Umbilical cord (tissue), 2 donors: Measurements from ENCODE around the gene CLASP1. TPM values are rescaled to one million over a fixed set of nuclear protein-coding genes. Genes with fewer than 3 reads are reported as not detected.
A peak's percentile ranks its signal among the peaks of the same experiment; 100 is the strongest.
"Not testable (repeated sequence)": the region's sequence is repeated elsewhere in the genome, so short reads cannot be mapped to it uniquely, and the experiment has no call there.

Source experiments
- DNase-seq: peaks from one replicate; pipeline ENCODE4 v3.0.0-alpha.2; 2015; ENCODE audit warnings: low spot score
- total RNA-seq: library from RNA; depleted of rRNA; stranded (reverse); fragments of >200 nt; gene quantifications from one replicate; pipeline ENCODE4 v1.2.3, GENCODE V29; 2014; ENCODE audit warnings: low replicate concordance; ENCODE audit not compliant: insufficient read depth

The CLASP1 gene
- total RNA-seq, 1 donor from 2014 or later, result 38.8 TPM

DNA sequence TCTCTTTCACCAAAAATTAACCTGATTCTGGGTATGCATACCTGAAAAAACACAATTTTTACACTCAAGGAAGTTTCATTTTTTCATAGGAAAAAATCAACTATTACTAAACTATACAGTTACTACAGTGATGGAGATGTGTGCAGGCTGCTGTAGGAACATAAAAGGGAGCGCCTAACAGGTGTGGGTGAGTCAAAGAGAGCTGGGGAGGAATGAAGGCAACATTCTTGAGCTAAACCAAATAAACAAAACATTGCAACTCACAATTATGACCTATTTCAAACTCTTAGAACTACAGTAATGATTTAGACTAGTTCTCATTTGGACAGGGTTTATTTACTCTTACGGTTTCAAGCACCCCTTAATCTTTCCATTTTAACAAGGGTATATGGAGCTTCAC lies 13.4 kb upstream of the CLASP1 start:
- DNase-seq, result no peak

DNA sequence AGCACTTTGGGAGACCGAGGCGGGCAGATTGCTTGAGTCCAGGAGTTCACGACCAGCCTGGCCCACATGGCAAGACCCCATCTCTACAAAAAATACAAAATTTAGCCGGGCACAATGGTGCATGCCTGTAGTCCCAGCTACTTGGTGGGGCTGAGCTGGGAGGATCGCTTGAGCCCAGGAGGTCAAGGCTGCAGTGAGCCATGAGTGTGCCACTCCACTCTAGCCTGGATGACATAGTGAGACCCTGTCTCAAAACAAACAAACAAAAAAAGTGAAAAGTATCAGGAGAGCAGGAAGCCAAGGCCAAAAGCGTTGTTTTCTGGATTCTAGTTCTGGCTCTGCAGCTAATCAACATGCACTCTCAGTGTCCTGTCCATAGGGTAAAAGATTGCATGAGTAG lies 10.7 kb upstream of the CLASP1 start:
- DNase-seq, result no peak

DNA sequence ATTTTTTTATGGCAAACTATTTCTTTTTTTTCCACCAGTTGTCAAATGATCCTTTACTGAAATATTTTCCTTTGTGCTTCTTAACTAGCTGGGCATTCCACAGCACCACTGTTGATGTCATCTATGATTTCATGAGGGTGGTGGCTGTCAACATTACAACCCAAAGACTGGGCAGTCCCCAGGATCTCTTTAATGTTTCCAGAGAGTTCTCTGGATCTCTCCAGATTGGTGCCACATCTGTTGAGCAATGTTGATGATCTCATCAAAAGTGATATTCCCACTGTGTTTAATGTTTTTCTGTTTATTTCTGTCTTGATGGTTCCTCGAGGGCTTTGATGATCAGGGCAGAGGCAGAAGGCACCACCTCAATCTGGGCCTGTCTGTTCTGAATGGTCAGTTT lies 9.1 kb upstream of the CLASP1 start:
- DNase-seq, result not testable (repeated sequence)

DNA sequence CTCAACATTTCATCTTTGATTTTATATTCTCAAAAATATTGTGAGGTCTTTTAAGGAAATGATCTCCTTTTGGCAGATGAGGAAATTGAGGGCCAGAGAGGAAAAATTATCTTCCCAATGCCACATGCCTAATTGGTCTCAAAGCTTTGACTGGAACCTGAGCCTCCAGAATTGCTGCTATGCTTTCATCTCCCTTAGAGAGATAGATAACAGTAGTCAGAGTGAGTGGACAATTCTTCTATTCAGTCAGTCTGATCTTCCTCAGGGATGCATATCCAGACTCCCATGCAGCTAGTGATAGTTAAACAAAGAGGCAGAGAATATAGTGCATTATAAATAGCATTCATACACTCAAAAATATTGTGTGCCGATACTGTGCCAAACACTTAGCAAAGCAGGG lies 3.8 kb upstream of the CLASP1 start:
- no peak for DNase-seq

DNA sequence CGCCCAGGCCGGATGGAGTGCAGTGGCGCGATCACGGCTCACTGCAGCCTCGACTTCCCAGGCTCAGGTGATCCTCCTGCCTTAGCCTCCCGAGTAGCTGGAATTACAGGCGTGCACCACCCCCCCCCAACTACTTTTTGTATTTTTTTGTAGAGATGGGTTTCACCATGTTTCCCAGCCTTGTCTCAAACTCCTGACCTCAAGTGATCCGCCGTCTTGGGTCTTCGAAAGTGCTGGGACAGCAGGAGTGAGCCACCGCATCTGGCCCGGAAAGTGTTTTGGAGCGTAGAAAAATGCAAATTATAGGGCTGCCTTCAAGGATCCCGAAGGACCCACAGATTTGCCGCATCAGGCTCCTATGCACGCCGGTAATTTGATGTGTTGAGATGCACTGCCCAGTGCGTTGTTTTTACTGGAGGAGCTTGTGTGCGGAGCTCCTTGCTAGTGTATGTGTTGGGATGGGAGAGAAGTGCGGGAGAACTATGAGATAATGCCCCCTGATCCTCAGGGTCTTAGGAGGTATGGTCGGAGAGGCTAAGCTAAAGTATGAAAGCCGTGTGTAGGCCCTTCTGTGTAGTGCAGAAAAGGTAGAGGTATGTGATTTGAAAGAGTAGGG lies 1.2 kb upstream of the CLASP1 start:
- peak; percentile 2 for DNase-seq

DNA sequence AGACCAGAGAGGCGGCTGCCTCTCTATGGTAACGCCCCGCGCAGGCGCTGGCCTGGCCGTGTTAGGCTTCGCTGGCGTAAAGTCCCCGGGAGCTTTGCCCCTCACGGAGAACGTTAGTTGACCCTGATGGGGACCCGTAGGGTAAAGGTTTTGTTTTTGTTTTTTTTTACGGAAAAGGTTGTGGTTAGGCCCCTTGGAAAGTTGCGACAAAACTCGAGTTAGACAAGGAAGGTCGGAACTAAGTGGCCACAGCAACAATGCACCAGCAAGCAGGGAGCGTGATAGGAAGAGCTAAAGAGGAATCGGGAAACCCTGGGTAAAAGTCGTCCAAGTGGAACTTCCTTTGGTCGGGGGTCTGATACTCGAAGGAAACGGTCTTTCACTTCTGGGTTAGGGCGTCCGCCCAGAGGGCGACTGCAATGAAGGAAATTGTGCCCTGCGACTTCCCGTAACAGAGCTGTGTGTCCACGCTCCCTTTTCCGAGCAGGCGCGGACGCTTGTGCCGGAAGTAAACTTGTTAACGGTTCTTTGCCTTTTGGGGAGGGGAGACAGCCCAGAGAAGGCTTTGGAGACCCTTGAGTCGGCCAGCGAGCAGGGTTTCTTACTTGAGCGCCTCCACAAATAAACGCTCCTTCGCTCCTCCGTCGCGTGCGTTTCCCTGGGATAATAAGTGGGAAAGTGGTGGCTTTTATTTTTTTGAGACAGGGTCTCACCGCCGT lies 493 bp upstream of the CLASP1 start:
- peak; percentile 99 for DNase-seq

DNA sequence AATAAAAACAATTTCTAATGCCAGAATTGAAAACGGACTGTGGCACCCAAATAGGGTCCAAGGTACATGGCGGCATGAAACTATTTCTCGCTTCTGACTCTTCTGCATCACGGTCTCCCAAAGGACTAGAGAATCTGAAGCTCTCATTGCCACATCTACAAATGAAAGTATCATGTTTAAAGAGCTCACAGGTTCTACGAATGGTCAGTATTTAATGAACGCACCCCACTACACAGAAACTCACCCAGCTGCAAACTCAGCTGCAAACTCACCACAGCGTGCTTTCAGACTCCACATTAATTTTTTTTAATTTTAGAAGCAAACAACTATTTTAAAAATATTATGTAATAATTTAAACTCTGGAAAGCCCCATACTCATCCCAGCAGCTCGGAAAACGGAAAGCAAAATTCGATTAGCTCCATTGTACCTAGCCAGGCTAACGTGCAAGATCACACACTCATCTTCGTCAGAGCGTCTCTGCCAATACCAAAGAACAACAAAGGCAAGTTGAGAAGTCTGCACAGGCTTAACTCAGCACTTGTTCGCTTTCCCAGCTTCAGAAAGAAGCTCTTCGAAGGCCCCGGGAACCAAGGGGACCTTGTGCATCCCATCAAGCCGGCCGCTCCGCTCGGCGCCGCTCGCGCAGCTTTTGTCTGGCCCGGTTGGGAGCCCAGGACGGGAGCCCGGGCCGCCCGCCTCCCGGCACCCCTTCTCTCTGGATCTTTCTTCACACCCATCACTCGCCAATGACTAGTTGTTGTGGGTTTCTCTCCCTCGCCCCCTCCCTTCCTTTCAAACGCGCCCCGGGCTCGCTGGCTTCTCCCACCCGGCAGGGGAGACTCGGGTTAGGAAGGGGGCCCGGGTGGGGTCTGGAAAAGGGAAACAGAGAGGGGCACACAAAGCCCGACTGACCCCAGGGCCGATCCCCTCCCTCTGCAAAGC lies 785 bp downstream of the CLASP1 start:
- peak; percentile 70 for DNase-seq

DNA sequence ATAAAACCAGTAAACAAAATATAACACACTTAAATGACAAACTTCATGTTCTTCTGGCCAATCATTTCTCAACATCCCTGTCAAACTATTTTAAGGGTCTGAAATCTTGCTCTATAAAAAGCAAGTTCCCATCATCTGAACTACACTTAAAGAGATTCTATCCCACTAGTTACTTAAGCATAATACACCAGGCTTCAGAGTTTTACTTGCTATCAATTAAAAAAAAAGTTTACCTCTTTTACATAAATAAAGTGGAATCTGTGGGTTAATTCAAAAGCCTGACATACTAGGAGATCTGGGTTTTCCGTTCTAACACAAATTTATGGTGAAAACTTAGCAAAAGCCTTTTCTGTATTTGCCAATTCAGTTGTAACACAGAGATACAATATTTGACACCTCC lies 1.9 kb downstream of the CLASP1 start:
- DNase-seq, result no peak

DNA sequence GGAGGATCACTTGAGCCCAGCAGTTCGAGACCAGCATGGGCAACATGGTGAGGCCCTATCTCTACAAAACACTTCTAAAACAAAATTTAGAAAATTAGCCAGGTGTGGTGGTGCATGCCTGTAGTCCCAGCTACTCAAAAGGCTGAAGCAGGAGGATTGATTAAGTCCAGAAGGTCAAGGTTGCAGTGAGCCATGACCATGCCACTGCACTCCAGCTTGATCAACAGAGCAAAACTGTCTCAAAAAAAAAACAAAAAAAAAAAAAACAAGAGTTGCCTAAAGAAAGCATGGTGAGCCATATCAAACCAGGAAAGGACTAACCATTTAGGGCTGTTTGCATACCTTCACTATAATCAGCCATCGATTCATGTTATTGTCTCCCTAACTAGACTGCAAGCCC lies 4.5 kb downstream of the CLASP1 start:
- no peak for DNase-seq

DNA sequence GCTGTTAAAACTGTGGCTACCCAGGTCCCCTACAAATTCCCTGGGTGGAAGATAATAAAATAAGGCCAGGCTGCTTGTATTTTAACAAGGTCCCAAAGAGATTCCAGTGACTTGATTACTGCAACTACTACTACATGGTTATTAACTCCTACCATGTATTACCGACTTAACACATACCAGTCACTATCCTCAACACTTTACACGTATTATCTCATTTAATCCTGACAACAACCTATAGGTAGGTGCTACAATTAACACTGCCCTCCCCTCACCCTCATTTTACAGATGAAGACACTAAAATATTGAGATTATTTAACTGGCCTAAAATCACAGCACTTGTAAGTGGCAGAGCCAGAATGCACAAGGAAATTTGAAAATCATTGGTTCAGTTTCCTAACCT lies 5.4 kb downstream of the CLASP1 start:
- no peak for DNase-seq

DNA sequence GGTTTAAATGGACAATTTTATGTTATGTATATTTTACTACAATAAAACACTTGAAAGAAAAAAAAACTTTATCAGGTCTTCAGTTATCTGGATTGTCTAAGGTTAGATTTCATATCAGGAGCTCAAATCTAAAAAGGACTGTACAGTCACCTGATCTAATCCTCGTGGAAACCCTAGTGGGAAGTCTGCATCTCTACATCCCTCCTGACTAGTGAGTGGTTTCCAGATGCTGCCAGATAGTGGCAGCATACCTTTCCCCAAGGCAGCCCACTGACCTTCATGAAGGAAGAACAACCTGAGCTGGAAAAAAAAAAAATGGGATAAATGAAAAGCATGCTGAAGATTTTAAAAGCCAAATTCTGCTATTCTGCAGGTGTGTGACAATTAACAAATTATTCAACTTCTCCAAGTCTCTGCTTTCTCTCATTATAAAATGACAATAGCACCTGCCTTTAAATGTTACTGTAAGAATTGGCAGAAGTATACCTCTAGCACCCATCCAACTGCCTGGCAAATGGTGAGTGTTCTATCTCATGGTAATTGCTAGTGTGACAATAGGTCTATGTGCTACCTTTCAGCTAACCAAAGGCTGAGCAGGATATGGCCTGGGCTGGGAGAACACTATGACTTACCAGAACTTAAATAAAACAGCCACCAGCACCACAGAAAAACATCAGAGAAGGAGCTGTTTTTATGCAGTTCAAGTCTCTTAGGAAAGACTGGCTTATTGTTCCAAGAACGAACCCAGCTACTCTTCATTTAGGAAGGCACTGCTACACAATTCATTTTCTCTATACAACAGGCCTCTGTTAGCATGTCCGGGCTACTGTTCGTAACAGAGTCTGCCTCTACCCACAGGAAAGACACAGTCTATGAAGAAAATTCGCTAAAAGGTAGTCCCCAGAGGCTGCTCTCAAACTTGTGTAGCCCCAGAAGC lies 8.6 kb downstream of the CLASP1 start:
- no peak for DNase-seq

DNA sequence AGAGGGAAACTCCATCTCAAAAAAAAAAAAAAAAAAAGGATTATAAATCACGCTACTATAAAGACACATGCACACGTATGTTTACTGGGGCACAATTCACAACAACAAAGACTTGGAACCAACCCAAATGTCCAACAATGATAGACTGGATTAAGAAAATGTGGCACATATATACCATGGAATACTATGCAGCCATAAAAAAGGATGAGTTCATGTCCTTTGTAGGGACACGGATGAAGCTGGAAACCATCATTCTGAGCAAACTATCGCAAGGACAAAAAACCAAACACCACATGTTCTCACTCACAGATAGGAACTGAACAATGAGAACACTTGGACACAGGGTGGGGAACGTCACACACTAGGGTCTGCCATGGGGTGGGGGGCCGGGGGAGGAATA lies 9.4 kb downstream of the CLASP1 start:
- not testable (repeated sequence) for DNase-seq

DNA sequence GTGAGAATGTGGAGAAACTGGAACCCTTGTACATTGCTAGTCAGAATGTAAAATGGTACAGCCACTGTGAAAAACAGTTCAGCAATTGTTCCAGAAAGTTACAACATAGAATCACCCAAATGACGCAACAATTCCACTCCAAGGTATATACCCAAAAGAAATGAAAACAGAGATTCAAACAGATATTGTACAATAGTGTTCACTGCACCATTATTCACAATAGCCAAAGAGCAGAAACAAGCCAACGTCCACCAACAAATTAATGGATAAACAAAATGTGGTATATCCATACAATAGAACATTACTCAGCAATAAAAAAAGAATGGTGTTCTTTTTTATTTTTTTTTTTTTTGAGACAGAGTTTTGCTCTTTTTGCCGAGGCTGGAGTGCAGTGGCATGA lies 10.9 kb downstream of the CLASP1 start:
- no peak for DNase-seq

DNA sequence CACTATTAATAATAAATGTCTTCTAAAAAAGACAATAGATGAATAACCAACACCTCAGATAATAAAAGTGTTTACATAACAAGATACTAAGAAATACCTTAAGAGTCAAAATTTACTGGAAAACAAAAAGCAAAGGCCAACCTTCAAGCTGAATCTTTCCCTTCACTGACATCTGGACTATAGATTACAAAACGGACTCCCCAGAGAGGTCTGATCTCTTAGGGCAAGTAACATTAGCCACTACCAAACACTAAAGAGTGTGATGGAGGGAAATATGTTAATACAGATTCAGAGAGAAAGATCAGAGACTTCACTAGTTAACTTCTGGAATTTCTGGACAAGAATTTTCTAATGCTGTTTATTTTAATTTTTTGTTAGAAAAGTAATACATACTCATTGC lies 13.9 kb downstream of the CLASP1 start:
- DNase-seq, result no peak

DNA sequence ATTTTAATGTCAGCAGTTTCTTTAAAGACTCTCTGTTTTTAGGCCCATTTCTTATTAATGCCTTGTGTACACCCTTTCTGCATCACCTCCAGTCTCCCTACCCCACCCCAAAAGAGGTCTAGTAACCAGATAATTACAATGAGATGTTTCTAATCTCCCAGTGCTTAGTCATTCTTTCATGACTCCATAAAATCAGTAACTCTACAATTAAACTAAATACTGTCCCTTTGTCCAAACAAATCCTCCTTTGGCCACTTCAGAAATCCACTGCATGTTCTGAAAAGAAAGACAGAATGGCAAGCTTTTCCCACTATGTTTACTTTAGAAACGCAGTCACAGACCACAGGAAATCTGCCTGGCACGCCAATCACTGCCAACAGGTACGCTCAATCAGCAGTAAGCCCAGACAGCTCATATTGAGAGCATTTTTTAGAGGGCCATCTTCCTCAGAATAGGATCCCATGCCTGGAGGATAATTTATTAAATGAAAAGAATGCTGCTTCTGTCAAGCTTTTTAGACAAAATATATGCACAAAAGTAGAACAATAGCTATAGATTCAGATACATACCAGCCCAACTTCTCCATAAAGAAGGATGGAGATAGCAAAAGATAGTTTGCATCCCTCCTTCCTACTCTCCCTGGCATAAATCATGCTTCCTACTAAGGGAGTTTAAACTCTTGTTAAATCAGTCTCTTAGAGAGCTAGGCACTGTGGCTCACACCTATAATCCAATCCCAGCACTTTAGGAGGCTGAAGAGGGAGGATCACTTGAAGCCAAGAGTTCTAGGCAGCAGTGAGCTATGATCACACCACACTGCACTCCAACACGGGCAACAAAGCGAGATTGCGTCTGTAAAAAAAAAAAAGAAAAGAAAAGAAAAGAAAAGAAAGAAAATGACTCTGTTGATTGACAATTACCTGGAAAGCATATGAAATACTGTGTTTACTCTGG lies 14.6 kb downstream of the CLASP1 start:
- no peak for DNase-seq

DNA sequence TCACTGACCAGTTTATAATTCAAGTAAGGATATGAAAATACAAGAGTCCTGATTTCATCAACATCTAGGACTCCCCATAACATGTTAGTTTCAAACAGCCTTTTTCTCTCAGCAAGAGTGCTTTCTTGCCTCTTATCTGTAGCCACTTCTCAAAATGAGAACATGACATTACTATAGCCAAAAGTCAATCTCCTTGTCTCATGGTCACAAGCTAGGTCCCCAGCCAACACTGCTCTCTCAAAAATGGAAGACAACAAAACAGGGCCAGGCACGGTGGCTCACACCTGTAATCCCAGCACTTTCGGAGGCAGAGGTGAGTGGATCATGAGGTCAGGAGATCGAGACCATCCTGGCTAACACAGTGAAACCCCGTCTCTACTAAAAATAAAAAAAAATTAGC lies 15.8 kb downstream of the CLASP1 start:
- no peak for DNase-seq

DNA sequence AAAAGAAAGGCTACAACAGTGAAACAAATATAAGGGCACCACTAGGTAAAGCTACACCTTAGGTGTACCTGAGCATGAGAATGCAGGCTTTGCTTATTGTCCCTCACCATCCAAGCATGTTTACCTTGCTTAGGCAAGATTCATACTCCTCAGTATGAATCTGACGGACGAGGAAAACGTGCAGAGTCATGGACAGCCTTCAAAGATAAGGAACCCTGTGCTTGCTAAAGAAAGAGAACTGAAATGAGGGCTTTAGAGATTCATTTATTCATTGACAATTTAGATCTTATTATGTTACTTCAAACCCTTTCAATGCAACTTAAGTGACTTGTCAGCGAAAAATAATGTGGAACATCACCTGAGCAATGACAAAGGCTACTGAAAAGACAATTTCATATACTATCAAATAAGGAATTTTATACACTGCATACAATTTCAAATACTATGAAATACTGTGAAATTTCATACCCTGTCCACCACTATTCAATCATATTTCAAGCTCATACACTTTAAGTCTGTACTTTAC lies 21.7 kb downstream of the CLASP1 start:
- no peak for DNase-seq

DNA sequence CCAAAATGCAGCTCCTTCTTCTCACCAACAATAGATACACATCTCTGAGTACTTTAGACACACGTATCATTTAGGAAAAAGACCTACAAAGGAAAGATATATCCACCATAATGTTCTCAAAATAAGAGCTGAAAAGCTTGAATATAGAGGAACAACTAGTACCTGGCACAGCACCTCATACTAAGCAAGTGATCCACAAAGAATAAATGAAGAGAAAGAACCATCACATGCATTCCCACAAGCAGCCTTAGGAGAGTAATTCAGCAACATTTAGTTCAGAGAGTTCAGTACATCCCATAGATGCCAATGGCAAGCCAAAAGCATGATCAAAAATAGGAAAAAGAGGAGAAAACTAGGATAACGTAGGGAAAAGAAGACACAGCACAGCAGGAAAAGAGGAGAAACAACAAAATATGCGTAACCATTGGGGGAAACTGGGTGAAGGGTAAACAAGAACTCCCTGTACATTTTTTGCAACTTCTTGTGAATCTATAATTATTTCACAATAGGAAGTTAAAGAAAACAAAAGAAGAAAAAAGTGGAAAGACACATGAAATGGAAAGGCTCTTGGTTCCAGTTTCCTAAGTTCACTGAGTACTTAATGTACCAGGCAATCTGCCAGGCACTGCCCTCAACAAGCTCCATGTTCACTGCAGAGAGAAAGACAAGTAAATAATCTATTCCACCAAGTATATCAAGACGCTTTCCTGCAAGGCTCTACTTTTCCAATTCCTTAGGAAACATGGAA lies 22.3 kb downstream of the CLASP1 start:
- no peak for DNase-seq

DNA sequence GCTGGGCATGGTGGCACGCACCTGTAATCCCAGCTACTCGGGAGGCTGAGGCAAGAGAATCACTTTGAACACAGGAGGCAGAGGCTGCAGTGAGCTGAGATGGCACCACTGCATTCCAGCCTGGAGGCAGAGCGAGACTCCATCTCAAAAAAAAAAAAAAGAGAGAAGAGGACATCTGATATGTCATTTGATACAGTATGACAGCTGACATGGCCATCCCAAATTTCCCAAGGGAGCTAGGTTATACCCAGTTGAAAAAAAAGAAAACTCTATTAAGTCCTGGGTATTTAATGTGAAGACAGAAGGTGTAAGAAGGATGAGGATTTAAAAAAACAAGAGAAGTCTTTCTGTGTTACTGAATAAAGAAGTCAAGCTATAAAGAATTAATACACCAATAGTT lies 23.3 kb downstream of the CLASP1 start:
- DNase-seq, result no peak
